ENCODE data around the gene LSS.

DNA sequence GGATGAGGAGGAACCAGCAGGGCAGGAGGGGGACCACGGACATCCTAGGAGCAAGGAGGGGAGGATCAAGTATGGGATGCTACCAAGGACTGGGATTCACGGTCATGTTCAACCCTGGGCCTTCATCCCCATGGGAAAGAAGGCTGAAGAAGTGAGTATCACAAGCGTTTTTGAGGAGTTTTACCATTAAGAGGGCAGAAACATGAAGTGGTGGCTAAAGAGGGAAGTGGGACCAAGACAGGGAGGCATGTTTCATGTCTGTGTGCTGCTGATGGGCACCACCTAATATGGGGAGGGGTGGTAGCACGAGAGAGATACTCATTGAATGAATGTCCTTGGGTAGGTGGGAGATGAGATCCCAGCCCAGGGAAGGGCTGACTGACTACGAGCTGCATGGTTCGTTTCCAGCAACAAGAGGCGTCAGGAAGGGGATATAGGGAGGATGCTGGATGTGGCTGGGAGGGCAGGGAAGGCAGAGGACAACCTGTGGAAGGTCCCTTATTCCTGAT lies 11.3 kb upstream of the LSS start:
- TF ChIP-seq, protein P1, sequence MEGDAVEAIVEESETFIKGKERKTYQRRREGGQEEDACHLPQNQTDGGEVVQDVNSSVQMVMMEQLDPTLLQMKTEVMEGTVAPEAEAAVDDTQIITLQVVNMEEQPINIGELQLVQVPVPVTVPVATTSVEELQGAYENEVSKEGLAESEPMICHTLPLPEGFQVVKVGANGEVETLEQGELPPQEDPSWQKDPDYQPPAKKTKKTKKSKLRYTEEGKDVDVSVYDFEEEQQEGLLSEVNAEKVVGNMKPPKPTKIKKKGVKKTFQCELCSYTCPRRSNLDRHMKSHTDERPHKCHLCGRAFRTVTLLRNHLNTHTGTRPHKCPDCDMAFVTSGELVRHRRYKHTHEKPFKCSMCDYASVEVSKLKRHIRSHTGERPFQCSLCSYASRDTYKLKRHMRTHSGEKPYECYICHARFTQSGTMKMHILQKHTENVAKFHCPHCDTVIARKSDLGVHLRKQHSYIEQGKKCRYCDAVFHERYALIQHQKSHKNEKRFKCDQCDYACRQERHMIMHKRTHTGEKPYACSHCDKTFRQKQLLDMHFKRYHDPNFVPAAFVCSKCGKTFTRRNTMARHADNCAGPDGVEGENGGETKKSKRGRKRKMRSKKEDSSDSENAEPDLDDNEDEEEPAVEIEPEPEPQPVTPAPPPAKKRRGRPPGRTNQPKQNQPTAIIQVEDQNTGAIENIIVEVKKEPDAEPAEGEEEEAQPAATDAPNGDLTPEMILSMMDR (IDR thresholded peaks at IDR 0.05; ENCODE audit: low read length), result no peak
- no peak for TF ChIP-seq EZH2phosphoT487 (IDR thresholded peaks at IDR 0.05; ENCODE audit: low read length)

All from MM.1S (cell line).